Right ventricle myocardium superior (tissue), 1 donor: Measurements from ENCODE around the gene ADGRF5. TPM values are rescaled to one million over a fixed set of nuclear protein-coding genes. Genes with fewer than 3 reads are reported as not detected.
"Not testable (repeated sequence)": the region's sequence is repeated elsewhere in the genome, so short reads cannot be mapped to it uniquely, and the experiment has no call there.

Experiments
- ATAC-seq: fragments of 200-7000 bp; cut with Tn5 transposase; one replicate; pipeline ENCODE4 v1.9.1; 2020; ENCODE audit warnings: mild to moderate bottlenecking; ENCODE audit not compliant: poor library complexity
- DNase-seq: peaks from one replicate; pipeline ENCODE4 v3.0.0-alpha.2; 2020
- intact Hi-C: fragments of 100-400 bp; cut with DNase I; formaldehyde crosslinking; loops from one replicate; pipeline ENCODE4 v1.11.2; 2022
- total RNA-seq: library from RNA; stranded (reverse); fragmentation: NEBNext Ultra II Directional; extraction: Animal tissue kit (Norgen Biotek cat#: 25700); gene quantifications from one replicate; pipeline ENCODE4 v1.2.1, GENCODE V29; 2021
- donor health status: DM: no; HTN: yes; CAD: no; lungs with severe emphysema.

ADGRF5 gene
- total RNA-seq, 1 donor from 2014 or later: 41.1 TPM

DNA sequence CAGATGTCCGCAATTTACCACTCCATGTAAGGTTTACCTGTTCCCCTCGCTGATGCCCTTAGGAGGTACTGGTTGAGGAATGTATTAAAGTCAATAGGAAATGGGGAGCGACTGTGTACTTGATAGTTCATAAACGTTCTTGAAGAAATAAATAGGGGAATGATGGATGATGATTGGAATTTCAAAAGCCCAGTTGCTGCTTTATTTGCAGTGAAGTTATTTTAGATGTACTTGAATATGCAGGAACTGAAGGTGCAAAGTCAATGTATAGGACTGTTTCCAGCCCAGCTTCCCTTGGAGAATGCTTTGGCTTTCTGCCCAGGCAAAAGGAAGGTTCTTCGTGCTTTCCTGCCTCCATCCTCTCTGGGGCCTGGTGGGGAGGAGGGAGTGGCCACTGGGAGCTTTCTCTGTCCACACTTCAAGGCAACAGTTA, 19.8 kb downstream of the ADGRF5 start:
- DNase-seq (no peak), ATAC-seq (peak; percentile 32)
- intact Hi-C loops: no loop called here

DNA sequence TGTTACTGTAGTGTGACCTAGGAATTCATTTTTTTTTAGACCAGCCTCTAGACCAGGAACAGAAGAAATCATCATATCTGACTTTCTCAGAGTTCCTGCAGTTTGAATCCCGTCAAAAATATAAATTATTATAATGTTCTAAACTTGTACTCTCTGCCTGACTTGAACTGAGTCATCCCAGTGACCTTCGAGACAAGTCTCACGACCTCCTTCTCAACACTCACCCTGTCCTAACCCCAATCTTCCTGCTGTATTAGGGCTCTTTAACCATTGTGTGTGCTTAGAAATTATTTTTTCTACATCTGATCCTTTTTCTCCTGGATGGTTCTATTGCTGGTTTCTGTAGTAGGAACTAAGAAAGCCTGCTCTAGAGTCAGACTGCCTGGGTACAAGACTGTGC, 21.5 kb downstream of the ADGRF5 start:
- DNase-seq (no peak), ATAC-seq (no peak)
- intact Hi-C loops: no loop called here

DNA sequence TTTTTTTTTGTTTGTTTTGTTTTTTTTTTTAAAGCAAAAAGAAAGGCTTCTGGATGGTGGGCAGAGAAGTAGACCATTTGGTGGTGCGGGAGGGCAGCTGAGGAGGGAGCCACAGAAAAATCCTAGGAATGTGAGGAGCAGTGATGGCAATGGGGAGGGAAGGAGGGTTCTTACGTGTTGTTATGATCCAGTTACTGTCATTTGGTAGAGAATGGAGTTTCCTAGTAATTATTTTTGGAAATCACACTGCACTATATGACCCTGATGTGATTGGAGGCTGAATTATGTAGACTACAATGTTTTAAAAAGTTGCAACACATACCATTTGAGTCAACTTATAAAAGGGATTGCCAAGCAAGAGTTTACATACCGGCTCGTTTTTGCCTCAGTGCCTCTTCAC, 22.1 kb downstream of the ADGRF5 start:
- intact Hi-C loops: no loop called here
- DNase-seq (no peak), ATAC-seq (no peak)

DNA sequence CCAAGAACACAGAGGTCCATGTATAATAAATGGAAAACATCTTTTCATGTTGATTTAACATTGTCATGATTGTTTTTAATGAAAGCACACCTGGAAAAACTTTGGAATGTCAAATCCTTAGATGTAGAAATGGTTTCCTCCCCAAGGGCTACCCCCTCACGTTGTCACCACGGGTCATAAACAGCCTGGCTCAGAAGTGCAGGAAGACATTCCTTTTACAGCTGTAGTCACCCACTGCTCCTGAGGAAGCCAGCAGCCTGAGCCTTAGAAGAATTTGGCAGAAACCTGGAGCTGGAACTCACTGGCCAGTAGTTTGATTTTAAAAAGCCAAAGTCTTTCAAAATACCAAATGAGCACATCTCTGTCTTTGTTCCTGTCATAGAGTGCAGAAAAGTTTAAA, 23.7 kb downstream of the ADGRF5 start:
- DNase-seq (no peak), ATAC-seq (no peak)
- intact Hi-C loops: no loop called here

DNA sequence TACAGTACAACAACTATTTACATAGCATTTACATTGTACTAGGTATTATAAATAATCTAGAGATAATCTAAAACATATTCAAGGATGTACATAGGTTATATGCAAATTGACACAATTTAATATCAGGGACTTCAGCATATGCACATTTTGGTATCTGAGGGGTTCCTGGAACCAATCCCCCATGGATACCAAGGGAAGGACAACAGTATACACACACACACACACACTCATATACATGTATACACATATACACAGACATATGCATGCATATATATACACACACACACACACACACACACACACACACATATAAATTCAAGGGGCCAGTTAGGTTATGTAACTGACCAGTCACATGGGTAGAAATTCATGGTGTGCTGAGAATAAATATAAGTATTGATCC, 24.9 kb downstream of the ADGRF5 start:
- DNase-seq (no peak), ATAC-seq (no peak)
- intact Hi-C loops: no loop called here

DNA sequence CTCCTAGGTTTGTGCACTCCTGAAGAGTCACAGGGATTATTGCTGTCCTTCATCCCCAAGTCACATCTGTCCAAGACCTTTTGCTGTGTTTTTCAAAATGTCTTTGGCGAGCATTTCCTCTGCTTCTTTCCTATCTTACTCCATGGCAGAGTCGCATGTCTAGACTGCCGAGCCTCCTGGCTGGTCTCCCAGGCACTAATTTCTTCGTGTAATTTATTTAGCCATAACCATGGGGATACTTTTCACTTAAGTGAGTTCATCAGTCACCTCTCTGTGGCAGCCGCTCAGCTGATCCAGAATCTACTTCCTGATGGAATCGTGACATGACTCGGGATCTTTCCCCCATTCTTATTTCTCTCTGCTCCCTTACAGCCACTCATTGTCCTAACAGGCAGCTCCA, 25.8 kb downstream of the ADGRF5 start:
- no peak for ATAC-seq
- intact Hi-C loops: no loop called here
- no peak for DNase-seq

DNA sequence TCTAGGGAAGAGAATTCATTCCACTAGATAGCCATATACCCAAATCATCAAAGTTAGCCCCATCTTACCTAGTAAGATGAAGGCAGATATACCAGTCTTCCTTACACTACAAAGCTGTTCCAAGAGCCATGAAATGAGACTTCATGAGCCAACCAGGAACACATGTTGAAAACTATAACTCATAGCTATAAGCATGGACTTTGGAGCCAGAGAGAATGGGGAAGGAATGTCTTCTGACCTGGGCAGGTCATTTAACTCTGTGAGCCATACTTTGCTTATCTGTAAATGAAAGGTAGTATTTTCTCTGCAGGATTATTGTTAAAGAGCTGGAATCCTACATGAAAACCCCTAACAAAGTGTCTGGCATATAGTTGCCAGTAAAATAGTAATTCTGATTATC, 27.3 kb downstream of the ADGRF5 start:
- DNase-seq (no peak), ATAC-seq (no peak)
- intact Hi-C loops: no loop called here

DNA sequence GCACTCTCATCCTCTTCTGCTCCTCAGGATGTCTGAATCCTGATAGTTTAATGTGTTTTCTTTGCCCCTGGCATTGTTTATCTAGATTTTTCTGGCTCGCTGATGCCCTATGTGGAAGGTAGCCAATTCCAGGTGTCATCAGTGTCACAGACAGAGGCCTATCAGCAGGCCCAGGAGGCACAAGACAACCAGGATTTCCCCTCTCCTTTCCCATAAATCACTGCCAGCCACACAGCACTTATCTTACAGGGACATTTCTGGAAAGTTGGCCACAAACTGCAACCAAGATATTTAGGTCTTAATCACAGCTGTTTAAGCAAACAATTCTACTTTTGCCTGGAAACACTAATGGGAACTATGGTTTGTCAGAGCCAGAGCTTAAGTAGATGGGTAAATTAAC, 28.1 kb downstream of the ADGRF5 start:
- intact Hi-C loops: no loop called here
- DNase-seq (no peak), ATAC-seq (no peak)

DNA sequence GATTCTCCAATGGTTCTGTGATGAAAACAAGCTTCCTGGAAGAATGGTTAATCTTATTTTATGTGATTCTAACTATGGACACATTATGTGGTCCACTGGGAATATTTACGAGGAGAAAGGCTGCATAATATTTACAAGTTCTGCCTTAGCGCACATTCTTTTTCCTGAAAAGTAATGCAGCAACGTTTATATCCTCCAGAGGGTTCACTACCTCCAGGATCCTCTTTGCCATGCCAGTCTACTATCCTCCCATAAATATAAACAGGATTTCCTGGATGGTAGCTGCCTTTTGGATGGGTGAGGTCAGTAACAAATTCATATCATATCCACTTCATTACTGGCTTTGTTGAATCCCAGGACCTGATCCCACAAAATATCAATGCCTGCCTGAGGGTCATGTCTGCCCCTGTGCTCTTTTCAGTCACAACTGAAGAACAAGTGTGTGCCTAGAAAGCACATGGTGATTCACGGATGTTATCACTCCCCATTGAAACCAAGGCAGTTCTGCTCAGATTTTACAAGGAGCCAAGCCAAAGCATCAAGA, 30.4 kb downstream of the ADGRF5 start:
- ATAC-seq: no peak
- intact Hi-C loops: no loop called here
- no peak for DNase-seq

DNA sequence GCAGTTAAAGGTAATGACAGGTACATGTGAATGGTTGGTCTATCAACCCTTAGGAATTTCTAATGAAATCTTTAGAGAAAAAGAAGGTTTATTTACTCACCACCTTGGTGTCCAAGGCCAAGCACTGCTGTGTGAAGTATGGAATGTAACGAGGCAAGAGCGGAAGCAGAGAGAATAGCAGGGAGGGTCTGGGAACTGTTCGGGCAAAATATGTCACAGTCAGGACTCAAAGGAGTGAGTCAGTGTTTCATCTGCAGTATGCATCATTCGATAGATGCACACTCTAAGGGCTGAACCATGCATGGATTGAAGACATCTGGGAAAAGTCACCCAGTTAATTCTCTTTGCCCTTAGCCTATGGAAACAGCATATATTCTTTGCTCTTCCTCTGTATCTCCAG, 33.2 kb downstream of the ADGRF5 start:
- intact Hi-C loops: no loop called here
- ATAC-seq (no peak), DNase-seq (no peak)

DNA sequence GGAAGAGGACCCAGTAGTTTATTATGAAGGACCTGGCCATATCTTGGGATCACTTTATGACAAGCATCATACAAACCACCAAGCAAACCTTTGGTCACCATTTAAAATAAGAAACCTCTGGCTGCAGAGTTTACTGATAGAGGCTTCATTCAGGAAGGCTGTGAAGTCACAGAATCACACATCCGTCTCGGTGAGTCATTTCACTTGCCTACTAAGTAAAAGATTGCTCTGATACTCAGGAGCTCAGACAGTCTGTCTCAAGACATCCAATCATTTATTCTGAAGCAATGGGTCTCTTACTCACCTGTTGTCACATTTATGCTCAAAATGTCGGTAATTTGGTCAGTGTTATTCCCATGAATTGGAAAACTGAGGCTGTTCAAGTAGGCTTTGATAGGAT, 33.7 kb downstream of the ADGRF5 start:
- no peak for ATAC-seq
- intact Hi-C loops: no loop called here
- no peak for DNase-seq

DNA sequence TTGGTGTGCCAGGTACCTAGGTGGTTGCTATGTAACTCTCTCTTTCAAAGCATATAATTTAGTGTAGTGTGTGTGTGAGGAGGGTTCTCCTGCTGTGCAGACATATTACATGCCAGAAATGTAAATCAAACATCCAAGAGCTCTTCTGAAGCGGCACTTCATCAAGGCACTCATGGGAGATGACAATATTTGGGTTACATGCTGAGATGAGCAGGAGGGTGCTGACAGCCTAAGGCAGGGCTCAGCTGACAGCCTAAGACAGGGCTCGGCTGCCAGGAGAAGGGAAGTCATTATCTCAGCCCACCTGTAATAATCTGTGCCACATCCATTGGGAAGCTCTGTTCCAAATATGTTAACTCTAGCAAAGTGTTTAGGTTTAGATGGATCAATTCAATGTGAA, 39.1 kb downstream of the ADGRF5 start:
- DNase-seq (no peak), ATAC-seq (no peak)
- intact Hi-C loops: no loop called here

DNA sequence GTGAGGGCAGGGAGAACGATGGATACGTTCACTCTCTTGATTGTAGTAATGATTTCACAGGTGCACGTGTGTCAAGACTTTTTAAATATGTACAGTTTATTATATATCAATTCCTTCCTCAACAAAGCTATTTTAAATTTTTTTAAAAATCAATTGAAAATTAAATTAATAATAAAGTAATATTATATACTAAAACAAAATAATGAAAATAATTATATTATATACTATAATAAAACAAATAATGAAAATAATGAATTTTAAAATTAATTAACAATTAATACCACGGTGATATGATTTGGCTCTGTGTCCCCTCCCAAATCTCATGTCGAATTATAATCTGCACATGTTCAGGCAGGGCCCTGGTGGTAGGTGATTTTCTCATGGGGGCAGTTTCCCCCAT, 42.7 kb downstream of the ADGRF5 start:
- no peak for DNase-seq
- intact Hi-C loops: no loop called here
- no peak for ATAC-seq

DNA sequence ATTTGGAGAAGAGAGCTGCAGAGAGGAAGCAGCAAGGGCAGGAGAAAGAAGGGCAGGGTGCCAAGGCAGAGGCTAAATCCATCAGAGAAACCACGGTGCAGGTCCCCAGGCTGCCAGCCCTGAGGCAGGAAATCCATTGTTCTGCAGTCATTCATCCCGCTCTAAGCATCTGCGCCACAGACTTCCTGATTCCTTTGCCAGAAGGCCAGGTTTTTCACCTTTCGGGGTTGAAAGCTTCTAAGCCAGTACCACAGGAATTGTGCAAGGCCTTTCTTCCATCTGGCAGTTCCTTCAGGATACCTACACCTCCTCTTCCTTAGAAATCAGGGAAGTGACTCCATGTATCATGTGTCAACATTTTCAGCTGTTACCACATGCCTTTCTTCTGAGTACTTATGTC, 45.6 kb downstream of the ADGRF5 start:
- DNase-seq (no peak), ATAC-seq (no peak)
- intact Hi-C loops: no loop called here

DNA sequence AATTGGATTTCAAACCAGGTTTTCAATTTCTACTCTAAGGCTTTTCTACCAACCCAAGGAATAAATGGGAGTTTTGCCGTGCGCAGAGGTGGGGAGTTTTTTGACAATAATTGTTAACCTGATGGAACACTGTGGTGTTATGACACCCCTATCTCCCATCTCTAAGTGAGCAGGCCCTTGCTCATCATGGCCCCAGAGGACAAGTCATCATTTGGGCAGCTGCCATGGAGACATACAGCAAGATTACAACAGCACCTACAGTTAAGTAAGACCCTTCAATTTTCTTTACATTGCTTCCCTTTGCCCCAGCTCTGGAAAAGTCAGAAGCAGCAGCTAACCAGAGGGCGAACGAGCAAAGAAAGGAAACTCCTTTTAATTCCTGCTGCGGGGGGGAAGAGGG, 54.3 kb downstream of the ADGRF5 start:
- no peak for ATAC-seq
- DNase-seq: no peak
- intact Hi-C loops: no loop called here

DNA sequence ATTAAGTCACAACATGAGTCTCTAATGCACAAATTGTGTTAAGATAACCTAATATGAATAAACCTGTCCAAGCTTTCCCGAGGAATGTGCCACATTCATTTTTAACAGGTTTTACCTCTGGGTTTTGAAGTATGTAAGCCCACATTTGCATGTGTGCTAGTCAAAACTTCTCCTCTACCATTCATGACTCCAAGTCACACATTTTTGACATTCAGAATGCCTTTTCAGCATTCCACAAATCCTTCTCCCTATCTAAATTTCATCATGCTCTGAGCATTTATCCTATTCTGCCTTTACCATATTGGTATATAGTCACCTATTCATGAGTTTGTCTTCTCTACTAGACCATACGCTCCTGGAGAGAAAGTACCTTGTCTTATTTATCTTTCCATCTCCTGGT, 56.5 kb downstream of the ADGRF5 start:
- intact Hi-C loops: no loop called here
- no peak for DNase-seq
- ATAC-seq: no peak

DNA sequence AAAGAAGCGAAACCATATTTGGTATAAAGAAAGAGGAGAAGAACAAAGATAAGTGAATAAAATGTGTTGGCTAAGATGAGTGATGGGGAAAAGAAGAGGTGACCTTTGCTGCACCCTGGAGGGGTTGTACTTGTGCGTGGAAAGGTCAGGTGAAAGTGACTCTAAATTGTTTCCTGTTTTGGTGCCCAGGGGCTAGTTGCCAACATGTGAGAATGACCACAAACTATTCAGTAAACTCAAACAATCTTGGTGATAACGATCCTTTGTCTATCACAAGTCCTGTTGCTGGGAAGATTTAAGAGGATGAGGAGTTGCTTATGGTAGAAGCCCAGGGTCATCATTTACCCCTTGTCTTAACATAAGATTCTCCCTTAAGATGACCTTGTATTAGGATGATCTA, 57.9 kb downstream of the ADGRF5 start:
- ATAC-seq: no peak

DNA sequence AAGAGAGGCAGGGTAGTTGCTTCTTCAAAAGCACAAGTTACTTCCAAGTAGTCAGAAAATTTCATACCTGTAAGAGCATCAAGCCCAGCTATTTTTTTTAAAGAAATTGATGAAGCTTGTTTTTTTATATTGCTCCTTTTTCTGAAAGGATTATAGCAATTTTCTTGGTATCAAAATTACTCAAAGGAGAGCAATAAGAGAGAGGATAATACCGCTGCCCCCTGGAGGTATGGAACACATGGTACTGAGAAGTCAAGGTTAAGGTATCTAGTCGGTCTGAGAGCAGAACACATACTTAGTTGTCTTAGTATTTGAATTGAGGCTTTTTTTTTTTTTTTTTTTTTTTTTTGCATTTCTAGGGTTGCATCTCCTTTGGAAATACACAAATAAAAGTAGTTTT, 59.4 kb downstream of the ADGRF5 start:
- DNase-seq (no peak), ATAC-seq (no peak)
- intact Hi-C loops: no loop called here

More for the DNA sequence above, 57.9 kb downstream of the ADGRF5 start:
- DNase-seq: no peak
- intact Hi-C loops: no loop called here

DNA sequence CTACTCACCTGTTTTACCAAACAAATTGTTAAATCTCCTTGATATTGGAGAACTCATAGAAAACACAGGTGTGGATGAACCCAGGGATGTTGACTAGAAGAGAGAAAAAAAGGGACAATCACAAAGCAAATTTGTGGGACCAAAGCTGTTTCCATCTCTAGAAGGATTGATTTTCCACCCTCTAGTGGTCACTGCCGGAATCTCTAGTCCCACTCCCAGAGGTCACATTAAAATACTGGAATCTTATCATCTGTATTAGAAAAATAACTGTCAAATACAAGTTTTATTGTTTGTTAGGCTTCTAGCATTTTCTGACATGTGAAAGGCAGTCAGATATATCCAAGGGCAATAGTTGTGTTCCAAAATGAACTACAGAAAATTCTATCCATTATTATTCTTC, 65.8 kb downstream of the ADGRF5 start:
- ATAC-seq, intact Hi-C loops, DNase-seq: not testable (repeated sequence)

DNA sequence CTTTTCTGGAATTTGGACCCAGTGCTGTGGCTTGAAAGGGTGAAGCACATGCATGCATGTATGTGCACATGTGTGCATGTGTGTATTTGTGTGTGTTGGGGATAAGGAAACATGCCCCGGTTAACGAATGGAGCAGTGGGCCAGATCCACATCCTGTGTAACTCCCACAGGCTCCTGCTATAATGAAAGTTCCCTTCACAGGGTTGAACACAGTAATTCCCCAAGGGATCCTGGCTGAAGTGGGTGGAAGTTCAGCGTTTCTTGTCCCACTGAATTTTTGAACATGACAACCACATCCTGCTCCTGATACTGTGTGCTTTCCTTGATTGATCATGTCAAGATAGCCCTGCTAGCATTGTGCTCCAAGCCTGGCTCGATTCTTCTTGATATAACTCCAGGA, 70.2 kb downstream of the ADGRF5 start:
- intact Hi-C loops: loop anchor here (2.0 kb wide), 1 partner anchor 137 kb away; no protein-coding TSS in a partner anchor
- not testable (repeated sequence) for DNase-seq
- peak; percentile 17 for ATAC-seq

DNA sequence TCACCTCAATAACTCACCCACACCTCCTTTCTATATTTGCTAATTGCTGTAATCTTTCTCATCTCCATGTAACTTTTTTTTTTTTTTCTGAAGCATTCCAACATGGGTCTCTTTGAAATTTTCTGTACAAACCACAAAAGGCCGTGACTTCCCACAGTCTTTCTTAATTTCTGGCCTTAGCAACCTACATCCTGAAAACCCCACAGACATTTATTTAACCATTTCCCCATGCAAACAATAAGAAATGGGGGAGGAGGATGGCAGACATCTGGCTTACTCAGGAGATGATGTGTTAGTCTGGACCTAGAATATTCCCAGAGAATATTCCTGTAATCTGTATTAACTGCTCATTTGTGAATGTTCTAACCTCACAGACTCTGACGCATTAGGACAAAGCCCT, 70.9 kb downstream of the ADGRF5 start:
- intact Hi-C loops: loop anchor here (2.0 kb wide), 1 partner anchor 138 kb away; no protein-coding TSS in a partner anchor
- no peak for DNase-seq
- no peak for ATAC-seq
